ENCODE measurements around the gene LYSMD4.

Gene LYSMD4

GRCh38 chr15:99731336-99732123 is 1.7 kb downstream of the LYSMD4 start:
- DNase-seq (ENCODE audit: low read depth), result no peak

GRCh38 chr15:99729920-99730319 is 3.3 kb downstream of the LYSMD4 start:
- DNase-seq (ENCODE audit: low read depth), result peak; percentile 66

- DNase-seq (ENCODE audit: low read depth), result no peak
Observed at GRCh38 chr15:99729327-99729726, 3.9 kb downstream of the LYSMD4 start.

- no peak for DNase-seq (ENCODE audit: low read depth)
Observed at GRCh38 chr15:99728916-99729315, 4.3 kb downstream of the LYSMD4 start.

GRCh38 chr15:99727733-99728132 is 5.5 kb downstream of the LYSMD4 start:
- DNase-seq (ENCODE audit: low read depth), result no peak

GRCh38 chr15:99727330-99727729 is 5.9 kb downstream of the LYSMD4 start:
- no peak for DNase-seq (ENCODE audit: low read depth)

- DNase-seq (ENCODE audit: low read depth), result no peak
Observed at GRCh38 chr15:99726333-99726732, 6.9 kb downstream of the LYSMD4 start.

GRCh38 chr15:99722406-99722805 is 10.8 kb downstream of the LYSMD4 start:
- no peak for DNase-seq (ENCODE audit: low read depth)

- DNase-seq (ENCODE audit: low read depth), result peak; percentile 34
Observed at GRCh38 chr15:99721896-99722295, 11.3 kb downstream of the LYSMD4 start.

- no peak for DNase-seq (ENCODE audit: low read depth)
Observed at GRCh38 chr15:99721104-99721778, 12.0 kb downstream of the LYSMD4 start.

- DNase-seq (ENCODE audit: low read depth), result no peak
Observed at GRCh38 chr15:99720533-99720932, 12.7 kb downstream of the LYSMD4 start.

- peak; percentile 75 for DNase-seq (ENCODE audit: low read depth)
Observed at GRCh38 chr15:99719096-99719541, 14.1 kb downstream of the LYSMD4 start.

GRCh38 chr15:99718421-99718820 is 14.8 kb downstream of the LYSMD4 start:
- no peak for DNase-seq (ENCODE audit: low read depth)

- DNase-seq (ENCODE audit: low read depth), result no peak
Observed at GRCh38 chr15:99717161-99718009, 15.9 kb downstream of the LYSMD4 start.

GRCh38 chr15:99716540-99717095 is 16.6 kb downstream of the LYSMD4 start:
- DNase-seq (ENCODE audit: low read depth), result no peak

GRCh38 chr15:99712415-99712814 is 20.8 kb downstream of the LYSMD4 start:
- no peak for DNase-seq (ENCODE audit: low read depth)

GRCh38 chr15:99711625-99712024 is 21.6 kb downstream of the LYSMD4 start:
- no peak for DNase-seq (ENCODE audit: low read depth)

GRCh38 chr15:99709243-99709986 is 23.8 kb downstream of the LYSMD4 start:
- no peak for DNase-seq (ENCODE audit: low read depth)

- DNase-seq (ENCODE audit: low read depth), result peak; percentile 93
Observed at GRCh38 chr15:99708563-99708962, 24.7 kb downstream of the LYSMD4 start.

GRCh38 chr15:99707473-99708270 is 25.6 kb downstream of the LYSMD4 start:
- DNase-seq (ENCODE audit: low read depth), result peak; percentile 78
